GM19324 (cell line): ENCODE measurements around the gene CDK3.

Experiments used
- ATAC-seq: cut with Tn5 transposase; IDR thresholded peaks from one replicate; pipeline ENCODE4 v1.9.1; 2021; ENCODE audit warnings: mild to moderate bottlenecking, moderate library complexity; ENCODE audit not compliant: unreplicated experiment, low FRiP score

Gene CDK3

GRCh38 chr17:75987041-75987440 is 13.6 kb upstream of the CDK3 start:
- ATAC-seq: no peak

GRCh38 chr17:75991396-75991795 is 9.3 kb upstream of the CDK3 start:
- ATAC-seq: no peak

- no peak for ATAC-seq
These were observed 5.8 kb upstream of the CDK3 start for GRCh38 chr17:75994802-75995370.

DNA sequence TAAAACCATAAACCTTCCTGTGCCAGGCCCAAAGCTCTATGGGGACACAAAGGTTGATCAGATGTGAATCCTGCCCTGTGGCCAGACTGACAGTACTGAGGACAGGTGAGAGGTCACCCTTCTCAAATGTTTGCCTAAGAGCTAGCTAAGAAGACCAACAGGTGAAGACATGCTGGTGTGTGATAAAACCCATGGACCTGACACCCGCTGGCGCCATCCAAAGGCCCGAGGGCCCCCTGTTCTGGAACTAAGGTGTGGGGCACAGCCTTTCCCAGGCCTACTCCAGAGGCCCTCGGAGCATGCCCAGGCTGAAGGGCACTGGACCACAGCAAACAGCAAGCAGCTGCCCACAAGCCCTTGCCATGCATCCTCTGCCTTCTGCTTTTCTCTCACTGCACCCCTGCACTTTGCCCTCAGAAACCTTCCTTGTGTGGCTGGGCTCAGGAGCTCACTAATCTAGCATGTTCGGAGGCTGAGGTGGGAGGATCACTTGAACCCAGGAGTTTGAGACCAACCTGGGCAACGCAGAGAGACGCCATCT is 5.2 kb upstream of the CDK3 start:
- ATAC-seq: no peak

GRCh38 chr17:75996665-75997590 is 3.7 kb upstream of the CDK3 start:
- ATAC-seq: no peak

DNA sequence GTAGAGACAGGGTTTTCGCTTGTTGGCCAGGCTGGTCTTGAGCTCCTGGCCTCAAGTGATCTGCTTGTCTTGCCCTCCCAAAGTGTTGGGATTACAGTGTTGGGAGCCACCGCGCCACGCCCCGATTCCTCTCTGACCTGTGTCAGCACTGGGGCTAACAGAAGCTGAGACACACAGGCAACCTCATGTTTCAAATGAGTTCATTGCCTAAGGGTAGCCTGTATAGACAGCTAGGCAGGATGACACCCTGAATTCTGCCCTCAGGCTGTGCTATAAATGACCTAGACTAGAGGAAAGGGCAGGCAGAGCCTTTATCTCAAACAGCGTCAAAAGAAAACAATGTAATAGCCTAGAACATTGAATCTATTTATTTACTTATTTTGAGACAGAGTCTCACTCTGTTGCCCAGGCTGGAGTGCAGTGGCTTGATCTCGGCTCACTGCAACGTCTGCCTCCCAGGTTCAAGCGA is 2.3 kb upstream of the CDK3 start:
- ATAC-seq: no peak

- no peak for ATAC-seq
These were observed 470 bp upstream of the CDK3 start for GRCh38 chr17:76000016-76000754.

DNA sequence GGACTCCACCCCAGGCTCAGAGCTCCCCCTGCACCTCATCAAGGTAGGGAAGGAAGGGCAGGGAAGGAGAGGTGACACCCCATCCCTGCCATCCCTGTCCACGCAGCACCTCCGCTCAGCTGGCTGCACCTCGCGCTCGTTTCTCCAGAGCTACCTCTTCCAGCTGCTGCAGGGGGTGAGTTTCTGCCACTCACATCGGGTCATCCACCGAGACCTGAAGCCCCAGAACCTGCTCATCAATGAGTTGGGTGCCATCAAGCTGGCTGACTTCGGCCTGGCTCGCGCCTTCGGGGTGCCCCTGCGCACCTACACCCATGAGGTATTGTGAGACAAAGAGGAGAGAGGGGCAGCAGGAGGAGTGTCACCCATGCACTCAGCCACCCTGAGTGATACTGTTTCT is 1.4 kb downstream of the CDK3 start:
- no peak for ATAC-seq

- no peak for ATAC-seq
These were observed 3.3 kb downstream of the CDK3 start for GRCh38 chr17:76003915-76004314.

DNA sequence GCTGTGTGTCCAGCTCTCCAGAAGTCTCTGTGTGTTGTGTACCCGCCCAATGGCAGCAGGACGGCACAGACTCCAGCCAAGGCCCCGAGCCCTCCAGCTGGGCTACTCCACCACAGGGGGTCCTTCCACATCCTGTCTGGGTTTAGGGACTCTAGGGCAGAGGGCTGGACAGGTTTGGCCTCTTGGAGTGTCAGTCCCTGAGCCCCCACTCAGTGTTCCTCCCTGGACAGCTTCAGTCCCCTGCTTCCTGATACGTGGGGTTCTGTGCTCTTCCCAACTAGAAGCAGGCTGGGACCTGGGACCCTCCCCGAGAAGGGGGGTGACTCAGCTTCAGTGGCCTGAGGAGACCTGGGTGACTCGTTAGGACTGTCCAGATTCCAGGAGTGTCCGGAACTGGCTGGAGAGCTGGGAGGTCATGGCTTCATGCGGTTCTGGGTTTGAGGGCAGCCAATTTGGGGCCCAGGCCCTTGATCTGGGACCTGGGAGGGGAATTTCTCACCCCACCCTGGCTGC is 4.2 kb downstream of the CDK3 start:
- ATAC-seq: no peak

GRCh38 chr17:76005263-76006149 is 4.9 kb downstream of the CDK3 start:
- no peak for ATAC-seq

GRCh38 chr17:76007131-76007849 is 6.6 kb downstream of the CDK3 start:
- ATAC-seq: no peak

GRCh38 chr17:76007850-76008165 is 7.2 kb downstream of the CDK3 start:
- ATAC-seq: no peak

DNA sequence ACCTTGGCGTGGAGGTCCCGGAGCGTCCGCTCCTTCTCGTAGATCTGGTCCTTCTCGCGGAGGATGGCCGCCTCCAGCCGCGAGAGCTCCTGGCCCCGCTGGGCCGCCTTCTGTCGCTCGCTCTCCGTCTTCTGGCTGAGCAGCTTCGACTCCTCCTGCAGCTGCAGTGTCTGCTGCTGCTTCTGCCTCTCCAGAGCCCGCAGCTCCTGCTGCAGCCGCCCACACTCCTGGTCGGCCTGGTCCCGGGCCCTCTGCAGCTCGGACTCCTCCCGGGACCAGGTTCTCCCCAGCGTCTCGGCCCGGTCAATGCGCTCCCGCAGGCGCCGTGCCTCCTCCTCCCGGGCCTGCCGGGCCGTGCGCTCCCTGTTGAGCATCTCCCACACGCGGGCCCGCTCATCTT is 7.6 kb downstream of the CDK3 start:
- no peak for ATAC-seq

GRCh38 chr17:76008630-76009425 is 8.2 kb downstream of the CDK3 start:
- no peak for ATAC-seq

GRCh38 chr17:76009447-76009846 is 8.8 kb downstream of the CDK3 start:
- ATAC-seq: no peak

- ATAC-seq: no peak
These were observed 9.5 kb downstream of the CDK3 start for GRCh38 chr17:76009969-76010661.

GRCh38 chr17:76011951-76012350 is 11.3 kb downstream of the CDK3 start:
- no peak for ATAC-seq
